GM21529 (cell line): ENCODE data around the gene NDRG4.

ENCODE experiments used
- ATAC-seq: cut with Tn5 transposase; IDR thresholded peaks from one replicate; pipeline ENCODE4 v1.9.1; 2021; ENCODE audit not compliant: unreplicated experiment

NDRG4 gene

DNA sequence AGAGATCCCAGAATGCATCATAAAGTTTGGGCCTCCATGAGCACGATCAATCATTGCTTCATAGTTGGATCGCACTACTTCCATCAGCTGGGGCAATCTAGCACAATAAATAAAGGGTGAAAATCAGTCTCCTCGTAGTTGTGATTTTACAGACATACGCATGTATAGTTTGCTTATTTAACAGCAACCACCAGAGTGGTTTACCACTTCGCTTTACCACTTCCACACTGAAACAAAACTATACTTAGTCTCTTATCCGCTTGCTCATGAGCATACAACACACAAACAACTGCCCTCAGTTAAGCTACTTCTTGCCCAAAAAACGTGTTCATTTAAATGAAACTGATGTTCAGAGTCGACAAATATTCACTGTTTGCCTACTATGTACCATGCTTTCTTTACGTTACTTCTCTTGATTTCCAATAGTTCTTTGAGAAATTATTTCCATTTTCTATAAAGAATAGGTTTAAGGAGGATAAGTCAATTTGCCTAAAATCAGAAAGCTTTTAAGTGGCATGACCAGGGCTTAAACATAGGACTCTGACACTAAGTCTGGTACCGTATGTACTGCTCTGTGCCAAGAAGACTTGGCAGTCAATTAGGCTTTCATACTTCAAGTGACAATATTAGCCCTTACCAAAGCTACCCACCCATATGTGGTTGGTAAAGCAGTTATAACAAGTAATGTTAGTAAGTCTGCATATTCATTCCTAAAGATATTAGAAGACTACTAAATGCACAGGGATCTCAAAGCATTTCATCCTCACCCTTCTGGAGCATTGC lies 37.4 kb downstream of the NDRG4 start:
- ATAC-seq, result no peak

DNA sequence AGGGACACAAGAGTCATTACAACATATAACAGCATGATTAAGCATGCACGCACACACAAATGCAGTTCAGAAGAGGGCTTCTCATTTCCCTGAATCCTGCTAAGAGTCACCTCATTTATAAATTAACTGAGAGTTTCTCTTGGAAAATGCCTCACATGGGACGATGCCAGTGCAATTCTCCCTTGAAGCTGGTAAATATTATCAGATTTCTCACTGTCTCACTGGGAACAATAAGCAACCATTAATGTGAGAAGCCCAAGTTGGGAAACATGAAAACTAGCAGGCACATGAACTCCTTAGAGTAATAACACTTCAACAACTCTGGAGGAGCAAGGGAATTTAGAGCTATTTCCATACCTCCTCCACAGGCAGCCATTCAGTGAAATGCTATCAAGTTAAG lies 41.8 kb downstream of the NDRG4 start:
- no peak for ATAC-seq

DNA sequence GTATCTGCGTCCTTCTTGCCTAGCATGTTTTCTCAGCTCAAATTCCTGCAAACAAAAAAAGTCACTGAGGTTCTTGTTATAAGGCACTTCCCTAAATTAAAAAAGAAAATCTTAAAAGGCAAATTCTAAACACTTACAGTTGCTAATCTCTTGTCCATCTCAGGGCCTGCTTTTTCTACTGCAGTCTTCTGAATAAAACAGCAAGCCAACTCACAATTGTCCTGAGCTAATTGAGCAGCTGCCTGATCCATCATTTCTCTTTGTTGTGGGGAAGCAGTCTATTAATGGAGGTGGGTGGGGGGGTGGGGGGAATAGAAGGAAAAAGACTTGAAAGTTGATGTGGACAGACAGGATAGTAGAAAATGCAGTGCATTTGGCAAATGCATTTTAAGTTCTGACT lies 42.3 kb downstream of the NDRG4 start:
- ATAC-seq, result no peak

DNA sequence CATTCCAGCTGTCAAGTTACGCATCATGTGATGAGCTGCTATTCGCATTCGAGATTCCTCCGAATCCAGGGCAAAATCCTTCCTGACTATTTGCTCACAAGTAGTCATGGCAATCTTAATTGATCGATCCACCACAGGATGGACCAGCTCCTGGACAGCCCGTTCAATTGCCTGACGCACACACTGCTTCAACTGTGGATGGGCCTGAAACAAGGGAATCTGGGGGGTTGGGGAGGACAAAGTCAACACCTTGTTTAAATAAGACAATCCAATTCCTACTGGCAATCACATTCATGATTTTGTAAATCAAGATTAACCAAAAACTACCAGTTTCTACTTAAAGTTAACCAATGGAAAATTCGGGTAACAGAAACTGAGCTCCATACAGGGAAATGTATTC lies 43.7 kb downstream of the NDRG4 start:
- ATAC-seq, result no peak

DNA sequence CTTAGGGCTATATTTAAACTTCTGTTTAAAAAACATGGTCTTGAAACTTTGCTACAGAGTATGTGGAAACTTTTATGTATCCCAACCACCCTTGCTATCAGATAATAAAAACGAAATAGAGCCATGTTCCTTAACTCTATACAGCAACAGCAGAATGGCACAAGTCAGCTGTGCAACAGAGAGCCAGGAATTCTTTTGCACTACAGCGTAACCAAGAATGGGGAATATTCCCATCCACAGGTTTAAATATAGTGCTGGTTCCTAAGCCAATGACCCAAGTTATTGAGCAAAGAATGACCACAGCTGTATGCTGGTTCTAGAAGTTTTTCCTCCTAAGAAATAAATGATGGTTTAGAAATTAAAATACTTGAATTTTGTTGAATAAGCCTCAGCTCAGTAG lies 48.4 kb downstream of the NDRG4 start:
- no peak for ATAC-seq

DNA sequence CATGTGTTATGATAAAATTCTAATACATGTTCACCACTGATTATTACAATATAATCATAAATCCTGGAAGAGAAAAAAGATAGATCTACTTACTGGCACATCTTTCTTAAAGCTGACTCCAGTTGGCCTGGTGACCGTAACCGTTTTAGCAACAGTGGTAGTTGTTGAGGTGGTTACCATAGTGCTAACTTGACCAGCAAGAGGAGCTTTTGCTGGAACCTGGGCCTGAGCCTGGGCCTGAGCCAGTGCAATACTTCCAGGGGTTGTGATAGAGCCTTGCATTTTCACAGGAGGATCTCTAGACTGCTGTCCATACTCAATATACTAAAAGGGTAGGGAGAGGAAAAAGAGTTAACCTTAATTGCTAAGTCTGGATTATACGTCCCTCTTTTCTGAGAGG lies 51.6 kb downstream of the NDRG4 start:
- no peak for ATAC-seq

DNA sequence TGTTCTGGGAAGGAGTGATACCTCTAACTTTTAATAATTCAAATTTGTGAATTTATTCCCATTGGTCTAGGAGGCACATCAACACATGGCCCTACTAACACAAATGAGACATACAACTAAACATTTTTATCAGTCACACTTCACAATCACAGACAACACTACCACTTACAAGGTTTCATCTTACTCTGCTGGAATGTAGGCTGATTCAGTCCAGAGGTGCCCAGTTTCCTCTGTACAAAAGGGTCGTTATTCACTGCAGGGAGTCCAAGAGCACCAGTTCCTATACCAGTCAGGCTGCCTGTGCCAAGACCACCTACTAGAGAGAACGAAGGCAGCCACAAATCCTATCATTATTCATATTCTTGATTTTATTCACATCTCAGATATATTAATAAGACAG lies 56.7 kb downstream of the NDRG4 start:
- no peak for ATAC-seq
